Endothelial cell of umbilical vein (primary cell): Measurements from ENCODE around the gene CASK. TPM values are rescaled to one million over a fixed set of nuclear protein-coding genes. Genes with fewer than 3 reads are reported as not detected.

Experiments
- BruUV-seq: library from RNA; stranded (reverse); fragments of 400-500 nt; replicated peaks from 2 replicates; lab custom pipeline; 2021; lab: Mats Ljungman, UMichigan
- CTCF ChIA-PET: fragments of 300-600, 350-600 bp; sonication (Branson Sonifier 250); formaldehyde crosslinking; loops from one replicate; lab custom pipeline; 2021; ENCODE audit warnings: antibody characterized with exemption, inconsistent platforms; lab: Charles Lee
- POLR2A ChIA-PET: fragments of 300-600, 350-600 bp; sonication (Branson Sonifier 250); formaldehyde crosslinking; loops from one replicate; lab custom pipeline; 2021; ENCODE audit warnings: antibody characterized with exemption, inconsistent platforms; lab: Charles Lee
- DNase-seq: peaks from one replicate; pipeline ENCODE4 v3.0.0-alpha.2; 2011; ENCODE audit warnings: low read depth, low spot score
- FAIRE-seq: peaks from 2 replicates; lab custom pipeline; 2011; peaks lifted over from hg19 to GRCh38; lab: Jason Lieb, UNC
- H2AFZ ChIP-seq: 2 replicates; pipeline ENCODE4 v1.6.0; 2012; ENCODE audit warnings: low read depth, low read length, control low read depth, inconsistent platforms
- H3K27ac ChIP-seq: 2 replicates; pipeline ENCODE4 v1.5.1; 2011; ENCODE audit warnings: low read depth, mild to moderate bottlenecking, control low read depth, low read length, moderate library complexity; ENCODE audit not compliant: insufficient read depth
- H3K27me3 ChIP-seq, 2 experiments: 2 replicates each; pipeline versions ENCODE4 v1.6.0 to v1.6.1; 2011; ENCODE audit warnings: low read length in 2 of 2, mixed read lengths in 1 of 2; ENCODE audit not compliant: control insufficient read depth in 2 of 2, insufficient read depth in 2 of 2
- H3K36me3 ChIP-seq, 2 experiments: 2 replicates in 1 of 2; 3 replicates in 1 of 2; pipeline ENCODE4 v1.5.1; 2011; ENCODE audit warnings: low read length in 2 of 2, mild to moderate bottlenecking in 1 of 2, moderate library complexity in 1 of 2; ENCODE audit not compliant: control insufficient read depth in 2 of 2, insufficient read depth in 2 of 2; ENCODE audit errors: extremely low read depth in 1 of 2
- H3K4me1 ChIP-seq: 3 replicates; pipeline ENCODE4 v1.5.1; 2011; ENCODE audit warnings: mild to moderate bottlenecking, low read length; ENCODE audit not compliant: control insufficient read depth, insufficient read depth; ENCODE audit errors: extremely low read depth
- H3K4me2 ChIP-seq: 2 replicates; pipeline ENCODE4 v1.6.1; 2011; ENCODE audit warnings: low read length, control low read depth, mixed read lengths; ENCODE audit not compliant: insufficient read depth
- H3K4me3 ChIP-seq, 3 experiments: fragments of 200-600 bp in 1 of 3; sonication (generic), shearing (Covaris generic) in 1 of 3; replicated peaks in 1 of 3; 2 replicates each; pipeline ENCODE4 v1.5.1; 2011 to 2016; ENCODE audit warnings: control low read depth in 3 of 3, low read length in 3 of 3, mild to moderate bottlenecking in 2 of 3, inconsistent platforms in 1 of 3, low read depth in 1 of 3, moderate library complexity in 1 of 3; ENCODE audit not compliant: insufficient read depth in 1 of 3
- H3K79me2 ChIP-seq: 2 replicates; pipeline ENCODE4 v1.6.0; 2012; ENCODE audit warnings: low read length, inconsistent platforms; ENCODE audit not compliant: control insufficient read depth, insufficient read depth
- H3K9ac ChIP-seq: replicated peaks from 2 replicates; pipeline ENCODE3; 2011; ENCODE audit warnings: low read length, control low read depth; ENCODE audit not compliant: insufficient read depth; ENCODE audit errors: extremely low read depth
- H3K9me1 ChIP-seq: replicated peaks from 3 replicates; pipeline ENCODE4 v1.6.0; 2011; ENCODE audit warnings: mild to moderate bottlenecking, low read length; ENCODE audit not compliant: control insufficient read depth, insufficient read depth; ENCODE audit errors: extremely low read depth
- H3K9me3 ChIP-seq: replicated peaks from 2 replicates; pipeline ENCODE4 v1.5.1; 2012; ENCODE audit warnings: low read length, inconsistent platforms; ENCODE audit not compliant: control insufficient read depth, insufficient read depth
- H4K20me1 ChIP-seq: replicated peaks from 2 replicates; pipeline ENCODE3; 2011; ENCODE audit warnings: mild to moderate bottlenecking, low read length; ENCODE audit not compliant: control insufficient read depth, insufficient read depth; ENCODE audit errors: extremely low read depth
- EZH2 ChIP-seq: IDR thresholded peaks from 2 replicates; pipeline ENCODE4 v1.6.1; 2012; ENCODE audit warnings: borderline replicate concordance, low read depth, mild to moderate bottlenecking, moderate library complexity, low read length, inconsistent platforms; ENCODE audit not compliant: severe bottlenecking
- FOS ChIP-seq: IDR thresholded peaks from 2 replicates; pipeline ENCODE4 v1.6.1; 2011; ENCODE audit warnings: mild to moderate bottlenecking, low read length, moderate library complexity, borderline replicate concordance; ENCODE audit not compliant: insufficient read depth
- GATA2 ChIP-seq: IDR thresholded peaks from 2 replicates; pipeline ENCODE4 v1.7.0; 2011; ENCODE audit warnings: low read depth, mild to moderate bottlenecking, moderate library complexity, mixed read lengths, low read length; ENCODE audit not compliant: insufficient read length, insufficient read depth
- JUN ChIP-seq: IDR thresholded peaks from 2 replicates; pipeline ENCODE4 v1.6.1; 2011; ENCODE audit warnings: borderline replicate concordance, low read depth; ENCODE audit not compliant: insufficient read length, insufficient read depth
- MAX ChIP-seq: IDR thresholded peaks from 2 replicates; pipeline ENCODE4 v1.6.1; 2011; ENCODE audit not compliant: insufficient read depth, insufficient read length
- MYC ChIP-seq: IDR thresholded peaks from one replicate; pipeline ENCODE4 v1.6.1; 2011; ENCODE audit warnings: mild to moderate bottlenecking, low read depth, low read length
- POLR2A ChIP-seq: IDR thresholded peaks from 2 replicates; pipeline ENCODE4 v1.6.1; 2012; ENCODE audit warnings: low read depth, mild to moderate bottlenecking, control low read depth, low read length
- POLR2AphosphoS5 ChIP-seq: IDR thresholded peaks from 2 replicates; pipeline ENCODE4 v1.6.1; 2012; ENCODE audit warnings: low read depth, mild to moderate bottlenecking, control low read depth, low read length, moderate library complexity; ENCODE audit not compliant: insufficient read depth
- dilution Hi-C: fragments of 300-500 bp; cut with MboI; formaldehyde crosslinking; loops from one replicate; pipeline ENCODE4 v1.15.0; 2019; ENCODE audit warnings: low sequenced_read_pairs; ENCODE audit not compliant: extremely low pct_ligation_motif_present
- intact Hi-C: fragments of 100-400 bp; cut with micrococcal nuclease; formaldehyde crosslinking; loops from one replicate; pipeline ENCODE4 v1.10.0; 2022
- polyA plus RNA-seq, 4 experiments: library from polyadenylated mRNA; depleted of rRNA in 3 of 4; stranded (reverse) in 3 of 4; unstranded in 1 of 4; fragments of >200 nt; gene quantifications; 2 replicates each; pipeline versions ENCODE4 v1.2.1 to v1.2.3, GENCODE V29; 2011 to 2012; ENCODE audit warnings: missing spikeins in 1 of 4
- total RNA-seq: library from RNA; stranded (reverse); gene quantifications from 2 replicates; pipeline ENCODE4 v1.2.3, GENCODE V29; 2021
- TF ChIP-seq, protein P1 (sequence below), 2 donors: IDR thresholded peaks; 1 replicate in 1 of 2; 2 replicates in 1 of 2; pipeline ENCODE4 v1.5.1; 2011; ENCODE audit warnings: low read length in 2 of 2, mild to moderate bottlenecking in 2 of 2, moderate library complexity in 2 of 2, control low read depth in 1 of 2, inconsistent platforms in 1 of 2, low read depth in 1 of 2; ENCODE audit not compliant: insufficient read depth in 1 of 2; ENCODE audit errors: extremely low read depth in 1 of 2

CASK gene
- total and polyA plus RNA-seq, 2 donors (not counting 3 experiments of a cell fraction or from before 2014, with no cell fraction given): 6.4 to 30.4 TPM

DNA sequence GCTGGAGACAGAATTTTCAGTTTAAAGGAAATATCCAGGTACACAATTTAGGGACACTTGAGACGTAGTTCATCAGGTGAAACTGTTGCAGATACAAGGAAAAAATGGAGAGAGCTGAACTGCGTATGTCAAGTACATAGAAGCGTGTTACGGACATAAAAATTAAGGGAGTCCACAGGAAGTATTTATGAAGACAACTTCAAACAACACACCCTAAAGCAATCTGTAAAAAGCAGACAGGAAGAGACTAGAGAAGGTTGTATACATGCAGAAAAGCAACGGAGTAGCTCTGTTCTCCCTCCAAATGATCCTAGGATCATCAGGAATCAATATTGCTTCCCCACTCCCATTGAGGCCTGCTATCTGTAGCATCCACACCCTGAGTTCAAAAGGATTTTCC, 5.8 kb downstream of the CASK start:
- H3K9me3 ChIP-seq: no peaks in the 10 kb centered on the region
- intact Hi-C loops: no loop called here
- H3K9me1 ChIP-seq: no peaks in the 10 kb centered on the region
- POLR2A ChIA-PET: no interaction called here
- no peaks in the 10 kb centered on the region for H3K4me1 ChIP-seq
- no peak overlapping the region for H3K4me2 ChIP-seq
- no peak for TF ChIP-seq MAX
- TF ChIP-seq GATA2: no peak
- TF ChIP-seq JUN: no peak
- no peak for TF ChIP-seq EZH2
- TF ChIP-seq POLR2A: no peak
- no peak for TF ChIP-seq FOS
- TF ChIP-seq, protein P1, sequence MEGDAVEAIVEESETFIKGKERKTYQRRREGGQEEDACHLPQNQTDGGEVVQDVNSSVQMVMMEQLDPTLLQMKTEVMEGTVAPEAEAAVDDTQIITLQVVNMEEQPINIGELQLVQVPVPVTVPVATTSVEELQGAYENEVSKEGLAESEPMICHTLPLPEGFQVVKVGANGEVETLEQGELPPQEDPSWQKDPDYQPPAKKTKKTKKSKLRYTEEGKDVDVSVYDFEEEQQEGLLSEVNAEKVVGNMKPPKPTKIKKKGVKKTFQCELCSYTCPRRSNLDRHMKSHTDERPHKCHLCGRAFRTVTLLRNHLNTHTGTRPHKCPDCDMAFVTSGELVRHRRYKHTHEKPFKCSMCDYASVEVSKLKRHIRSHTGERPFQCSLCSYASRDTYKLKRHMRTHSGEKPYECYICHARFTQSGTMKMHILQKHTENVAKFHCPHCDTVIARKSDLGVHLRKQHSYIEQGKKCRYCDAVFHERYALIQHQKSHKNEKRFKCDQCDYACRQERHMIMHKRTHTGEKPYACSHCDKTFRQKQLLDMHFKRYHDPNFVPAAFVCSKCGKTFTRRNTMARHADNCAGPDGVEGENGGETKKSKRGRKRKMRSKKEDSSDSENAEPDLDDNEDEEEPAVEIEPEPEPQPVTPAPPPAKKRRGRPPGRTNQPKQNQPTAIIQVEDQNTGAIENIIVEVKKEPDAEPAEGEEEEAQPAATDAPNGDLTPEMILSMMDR (IDR thresholded peaks at IDR 0.05; ENCODE audit: extremely low read depth in 1 of 2, insufficient read depth in 1 of 2, low read depth in 1 of 2, low read length in 2 of 2): no peak
- no peak for TF ChIP-seq POLR2AphosphoS5
- no peak for TF ChIP-seq MYC
- H3K79me2 ChIP-seq: peaks cover 7% of the 10 kb centered on the region
- BruUV-seq: no TSS peak
- no peak for DNase-seq
- no peaks in the 10 kb centered on the region for H4K20me1 ChIP-seq
- FAIRE-seq: no peak
- no peak overlapping the region for H3K27ac ChIP-seq
- no peaks in the 10 kb centered on the region for H3K27me3 ChIP-seq
- no peak overlapping the region for H2AFZ ChIP-seq
- no peaks in the 10 kb centered on the region for H3K36me3 ChIP-seq
- CTCF ChIA-PET: no interaction called here
- H3K4me3 ChIP-seq: no peak overlapping the region
- H3K9ac ChIP-seq: no peak overlapping the region
- dilution Hi-C loops: no loop called here
